GM12873 (cell line): Measurements from ENCODE around the gene MRPL53.

Experiments used
- TF ChIP-seq, protein P1 (sequence below): IDR thresholded peaks from 2 replicates; pipeline ENCODE4 v1.5.1; 2012; ENCODE audit warnings: low read depth, mild to moderate bottlenecking, moderate library complexity, low read length, control low read depth; ENCODE audit not compliant: insufficient read depth; ENCODE audit errors: missing control alignments

Gene MRPL53

DNA sequence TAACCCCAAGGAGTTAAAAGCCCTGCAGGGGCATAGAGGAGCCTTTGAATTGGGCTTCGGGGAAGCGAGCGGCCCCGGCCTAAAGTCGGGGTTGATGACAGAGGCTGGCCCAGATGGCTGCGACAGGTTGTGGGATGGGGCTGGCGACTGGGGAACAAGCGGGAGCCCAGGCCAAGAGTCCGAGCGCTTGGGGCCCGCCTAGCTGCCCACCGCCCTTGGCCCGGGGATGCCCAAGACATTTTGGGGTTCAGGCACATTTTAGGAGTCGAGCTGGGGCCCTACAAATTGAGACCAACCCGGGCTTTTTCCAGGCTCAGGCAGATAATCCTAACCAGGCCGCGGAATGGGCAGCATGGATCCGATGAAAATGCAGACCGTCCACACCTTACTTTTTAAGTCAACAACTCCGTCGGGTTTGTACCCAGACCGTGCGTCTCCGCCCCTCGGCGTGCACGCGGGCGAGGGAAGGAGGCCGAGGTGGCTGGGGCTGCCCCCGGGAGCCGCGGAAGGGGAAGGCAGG lies 31.2 kb downstream of the MRPL53 start:
- TF ChIP-seq, protein P1, sequence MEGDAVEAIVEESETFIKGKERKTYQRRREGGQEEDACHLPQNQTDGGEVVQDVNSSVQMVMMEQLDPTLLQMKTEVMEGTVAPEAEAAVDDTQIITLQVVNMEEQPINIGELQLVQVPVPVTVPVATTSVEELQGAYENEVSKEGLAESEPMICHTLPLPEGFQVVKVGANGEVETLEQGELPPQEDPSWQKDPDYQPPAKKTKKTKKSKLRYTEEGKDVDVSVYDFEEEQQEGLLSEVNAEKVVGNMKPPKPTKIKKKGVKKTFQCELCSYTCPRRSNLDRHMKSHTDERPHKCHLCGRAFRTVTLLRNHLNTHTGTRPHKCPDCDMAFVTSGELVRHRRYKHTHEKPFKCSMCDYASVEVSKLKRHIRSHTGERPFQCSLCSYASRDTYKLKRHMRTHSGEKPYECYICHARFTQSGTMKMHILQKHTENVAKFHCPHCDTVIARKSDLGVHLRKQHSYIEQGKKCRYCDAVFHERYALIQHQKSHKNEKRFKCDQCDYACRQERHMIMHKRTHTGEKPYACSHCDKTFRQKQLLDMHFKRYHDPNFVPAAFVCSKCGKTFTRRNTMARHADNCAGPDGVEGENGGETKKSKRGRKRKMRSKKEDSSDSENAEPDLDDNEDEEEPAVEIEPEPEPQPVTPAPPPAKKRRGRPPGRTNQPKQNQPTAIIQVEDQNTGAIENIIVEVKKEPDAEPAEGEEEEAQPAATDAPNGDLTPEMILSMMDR: no peak

DNA sequence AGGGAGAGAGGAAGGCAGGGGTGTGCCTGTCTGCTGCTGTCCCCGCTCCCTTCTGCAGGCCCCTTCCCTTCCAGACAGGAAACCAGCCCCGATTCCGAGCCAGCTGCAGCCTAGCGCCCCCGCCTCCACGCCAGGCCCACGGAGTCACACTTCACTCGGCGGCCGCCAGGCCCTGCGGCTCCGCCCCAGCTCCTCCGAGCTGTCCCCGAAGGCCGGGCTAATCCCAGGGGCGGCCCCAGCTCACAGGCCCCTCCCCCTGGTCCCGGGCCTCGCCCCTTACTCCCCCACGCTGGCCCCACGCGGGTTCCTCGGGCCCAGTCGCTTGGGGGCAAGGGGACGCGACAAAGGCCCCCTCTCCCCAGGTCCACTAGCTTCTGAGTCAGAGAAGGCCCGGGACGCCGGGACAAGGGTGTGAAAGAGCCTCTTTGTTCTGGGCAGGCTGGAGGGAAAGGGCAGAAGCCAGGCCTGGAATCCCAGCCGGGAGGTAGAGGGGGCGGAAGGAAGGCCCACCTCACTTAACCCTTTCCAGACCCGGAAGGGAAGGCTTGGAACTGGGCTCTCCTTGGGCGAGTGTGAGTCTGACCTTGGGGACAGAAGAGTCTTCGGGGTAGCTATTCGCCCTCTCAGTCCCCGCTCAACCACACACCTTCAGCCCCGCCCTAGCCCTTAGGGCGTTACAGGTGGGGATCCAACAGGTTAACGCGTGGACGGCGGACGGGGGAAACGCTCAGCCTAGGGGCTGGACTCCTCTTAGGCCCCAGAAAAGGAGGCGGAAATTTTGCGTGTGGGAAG lies 31.9 kb downstream of the MRPL53 start:
- TF ChIP-seq, protein P1: peak; percentile 34

DNA sequence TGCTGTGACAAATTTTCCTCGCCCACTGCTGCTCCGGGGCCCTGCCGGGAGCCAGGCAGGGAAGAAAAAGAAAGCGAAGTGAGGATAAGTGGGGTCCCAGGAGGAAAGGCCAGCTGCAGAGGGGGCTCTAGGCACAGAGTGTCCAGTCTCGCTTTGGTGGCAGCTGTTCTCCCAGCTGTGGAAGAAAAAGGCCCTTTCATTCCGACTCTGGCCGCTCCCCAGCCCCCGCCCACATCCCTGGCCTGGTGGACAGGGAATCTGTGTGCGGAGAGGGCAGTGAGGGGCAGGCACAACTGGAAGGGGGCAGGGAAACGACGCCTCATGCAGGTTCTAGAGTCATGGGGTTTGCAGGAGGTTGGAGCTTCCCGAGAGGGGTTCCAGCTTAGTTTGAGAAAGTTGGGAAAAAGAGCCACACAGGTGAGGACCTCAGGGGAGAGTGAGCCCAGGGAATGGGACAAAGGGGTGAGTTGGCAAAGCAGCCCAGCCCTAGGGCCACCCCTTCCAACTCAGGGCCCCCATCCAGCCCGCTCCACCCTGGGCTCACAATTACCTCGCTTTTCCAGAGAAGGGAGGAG lies 32.6 kb downstream of the MRPL53 start:
- TF ChIP-seq, protein P1: no peak

DNA sequence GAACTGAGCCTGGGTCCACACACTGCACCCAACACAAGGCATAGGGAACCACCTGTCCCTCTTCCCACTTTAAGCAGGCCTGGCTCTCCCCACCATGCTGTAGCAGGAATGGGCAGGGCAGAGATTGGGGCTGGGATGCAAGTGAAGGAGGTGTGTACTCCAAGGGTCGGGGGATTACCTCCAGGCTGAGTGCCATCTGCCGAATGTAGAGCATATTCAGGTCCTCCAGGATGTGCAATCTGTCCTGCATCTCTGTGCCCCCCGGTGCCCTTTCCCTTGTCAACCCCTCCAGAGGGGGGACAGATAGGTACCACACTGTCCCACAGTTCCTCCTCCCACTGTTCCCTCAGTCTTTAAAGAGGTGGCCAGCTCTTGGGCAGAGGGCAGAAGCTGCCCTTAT lies 33.1 kb downstream of the MRPL53 start:
- TF ChIP-seq, protein P1: no peak

DNA sequence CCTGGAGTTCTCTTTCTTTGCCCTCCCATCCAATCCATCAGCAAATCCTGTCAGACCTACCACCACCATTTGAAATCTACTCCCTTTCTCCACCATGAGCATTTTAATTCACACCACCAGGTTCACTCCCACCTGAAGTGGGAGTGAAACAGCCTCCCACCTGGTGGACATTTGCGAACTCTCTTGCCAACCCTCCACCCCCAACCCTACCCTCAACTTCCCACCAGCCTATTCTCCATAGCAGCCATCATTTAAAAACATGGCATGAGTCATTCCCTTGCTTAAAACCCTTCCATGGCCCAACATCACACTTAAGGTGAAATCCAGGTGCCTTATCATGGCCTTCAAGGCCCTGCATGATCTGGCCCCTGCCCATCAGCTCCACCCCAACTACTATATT lies 34.2 kb downstream of the MRPL53 start:
- TF ChIP-seq, protein P1: no peak

DNA sequence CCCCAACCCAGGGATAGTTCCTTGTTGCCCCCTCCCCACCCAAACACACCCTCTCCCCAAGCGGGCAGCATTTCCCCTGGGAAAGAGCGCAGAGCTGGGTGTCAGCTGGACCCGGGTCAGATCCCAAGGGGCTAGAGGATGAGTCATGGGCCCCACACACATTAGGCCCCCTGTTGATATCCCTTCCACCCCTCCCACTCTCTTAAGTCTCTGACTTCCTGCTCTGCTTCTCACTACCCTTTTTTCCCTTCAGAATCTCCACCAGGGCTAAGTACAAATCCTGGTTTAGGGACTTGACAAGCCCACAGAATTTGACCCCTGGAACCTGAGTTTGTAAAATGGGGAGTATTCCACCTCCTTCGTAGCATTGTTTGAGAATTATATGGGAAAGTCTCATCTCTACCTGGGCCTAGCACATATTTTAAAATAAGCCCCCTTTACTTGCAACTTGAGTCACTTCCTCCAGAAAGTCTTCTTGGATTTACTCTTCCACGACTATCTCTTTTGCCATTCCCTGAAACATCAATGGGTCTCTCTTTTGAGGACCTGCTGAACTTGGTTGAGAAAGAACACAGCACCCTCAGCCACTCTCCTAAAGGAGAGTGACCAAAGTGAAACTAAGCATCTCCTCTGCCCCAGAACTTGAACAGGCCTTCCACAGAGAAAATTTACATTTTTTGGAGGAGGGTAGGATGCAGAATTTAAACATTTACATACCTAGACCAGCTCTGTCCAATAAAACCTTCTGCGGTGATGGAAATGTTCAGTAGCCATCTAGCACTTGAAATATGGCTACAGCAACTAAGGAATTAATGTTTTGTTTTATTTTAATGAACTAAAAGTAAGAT lies 35.4 kb downstream of the MRPL53 start:
- TF ChIP-seq, protein P1: no peak
